GM12872 (cell line): ENCODE measurements around the gene TCIRG1.

Experiments used
- TF ChIP-seq, protein P1 (sequence below): IDR thresholded peaks from 3 replicates; pipeline ENCODE4 v1.5.1; 2011; ENCODE audit warnings: low read depth, mild to moderate bottlenecking, low read length, moderate library complexity; ENCODE audit not compliant: insufficient read depth

TCIRG1 gene

GRCh38 chr11:68030318-68031143 is 8.3 kb upstream of the TCIRG1 start, which contains the start of gene NDUFS8:
NDUFS8 (plus strand) TSS chr11:68030681; CDS start chr11:68032152, 1,471 bp downstream.
- TF ChIP-seq, protein P1, sequence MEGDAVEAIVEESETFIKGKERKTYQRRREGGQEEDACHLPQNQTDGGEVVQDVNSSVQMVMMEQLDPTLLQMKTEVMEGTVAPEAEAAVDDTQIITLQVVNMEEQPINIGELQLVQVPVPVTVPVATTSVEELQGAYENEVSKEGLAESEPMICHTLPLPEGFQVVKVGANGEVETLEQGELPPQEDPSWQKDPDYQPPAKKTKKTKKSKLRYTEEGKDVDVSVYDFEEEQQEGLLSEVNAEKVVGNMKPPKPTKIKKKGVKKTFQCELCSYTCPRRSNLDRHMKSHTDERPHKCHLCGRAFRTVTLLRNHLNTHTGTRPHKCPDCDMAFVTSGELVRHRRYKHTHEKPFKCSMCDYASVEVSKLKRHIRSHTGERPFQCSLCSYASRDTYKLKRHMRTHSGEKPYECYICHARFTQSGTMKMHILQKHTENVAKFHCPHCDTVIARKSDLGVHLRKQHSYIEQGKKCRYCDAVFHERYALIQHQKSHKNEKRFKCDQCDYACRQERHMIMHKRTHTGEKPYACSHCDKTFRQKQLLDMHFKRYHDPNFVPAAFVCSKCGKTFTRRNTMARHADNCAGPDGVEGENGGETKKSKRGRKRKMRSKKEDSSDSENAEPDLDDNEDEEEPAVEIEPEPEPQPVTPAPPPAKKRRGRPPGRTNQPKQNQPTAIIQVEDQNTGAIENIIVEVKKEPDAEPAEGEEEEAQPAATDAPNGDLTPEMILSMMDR: no peak

DNA sequence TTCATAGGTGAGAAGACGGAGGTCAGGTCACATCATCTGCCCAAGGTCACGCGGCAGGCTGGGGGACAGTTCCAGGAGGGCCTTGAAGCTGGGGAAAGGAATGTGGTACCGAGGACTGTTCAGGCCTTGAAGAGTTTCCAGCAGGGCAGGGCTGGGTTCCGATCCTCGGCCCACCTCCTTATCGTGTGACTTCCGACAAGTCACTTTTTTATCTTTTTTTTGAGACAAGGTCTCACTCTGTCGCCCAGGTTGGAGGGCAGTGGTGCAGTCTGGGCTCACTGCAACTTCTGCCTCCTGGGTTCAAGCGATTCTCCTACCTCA is 7.7 kb upstream of the TCIRG1 start:
- TF ChIP-seq, protein P1: no peak

GRCh38 chr11:68032003-68032402 is 6.8 kb upstream of the TCIRG1 start:
- TF ChIP-seq, protein P1: no peak

DNA sequence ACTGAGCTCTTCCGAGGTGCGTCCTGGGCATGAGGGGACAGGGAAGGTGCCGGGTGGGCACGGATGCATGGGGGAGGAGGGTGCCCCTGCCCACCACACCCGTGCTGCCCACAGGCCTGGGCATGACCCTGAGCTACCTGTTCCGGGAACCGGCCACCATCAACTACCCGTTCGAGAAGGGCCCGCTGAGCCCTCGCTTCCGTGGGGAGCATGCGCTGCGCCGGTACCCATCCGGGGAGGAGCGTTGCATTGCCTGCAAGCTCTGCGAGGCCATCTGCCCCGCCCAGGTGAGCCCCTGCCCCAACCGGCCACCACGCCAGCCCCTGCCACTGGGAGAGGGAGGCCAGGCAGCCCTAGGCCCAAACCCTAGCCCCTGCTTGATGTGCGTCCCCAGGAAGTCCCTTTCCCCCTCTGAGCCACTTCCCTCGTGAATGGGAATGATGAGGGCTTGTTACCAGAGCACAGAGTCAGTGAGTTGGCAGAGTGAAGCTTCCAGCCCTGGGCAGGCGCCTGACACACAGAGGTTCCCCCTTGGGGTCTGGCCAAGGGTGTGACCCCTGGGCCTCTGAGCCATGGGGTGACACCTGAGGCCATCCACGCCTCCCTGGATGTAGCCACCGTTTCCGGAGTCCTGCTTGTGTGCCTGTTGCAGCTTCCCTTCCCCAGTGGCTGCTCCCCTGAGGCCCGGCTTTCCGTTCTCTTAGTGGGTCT is 5.7 kb upstream of the TCIRG1 start:
- TF ChIP-seq, protein P1: no peak

DNA sequence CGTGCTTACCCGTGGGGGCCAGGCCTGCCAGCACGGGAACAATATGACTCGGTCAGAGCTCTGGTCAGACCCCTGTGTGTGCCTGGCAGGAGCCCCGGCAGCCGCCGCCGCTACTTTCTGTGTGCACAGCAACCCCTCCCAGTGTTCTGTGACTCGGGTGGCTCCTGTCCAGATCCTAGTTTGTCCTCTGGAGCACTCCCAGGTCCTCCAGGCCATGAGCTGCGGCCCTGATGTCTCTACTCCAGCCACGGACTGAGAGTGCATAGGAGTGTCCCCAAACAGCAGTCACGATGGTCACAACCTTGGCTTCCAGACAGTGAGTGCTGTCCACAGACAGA is 5.1 kb upstream of the TCIRG1 start:
- TF ChIP-seq, protein P1: no peak

GRCh38 chr11:68035266-68035876 is 3.5 kb upstream of the TCIRG1 start:
- TF ChIP-seq, protein P1: no peak

- TF ChIP-seq, protein P1: no peak
Observed at GRCh38 chr11:68036141-68036716, 2.6 kb upstream of the TCIRG1 start.
